HG03139 (cell line): ENCODE data around the gene FAM83C.
"Not testable (repeated sequence)": the region's sequence is repeated elsewhere in the genome, so short reads cannot be mapped to it uniquely, and the experiment has no call there.

Source experiments
- ATAC-seq: cut with Tn5 transposase; IDR thresholded peaks from one replicate; pipeline ENCODE4 v1.9.1; 2021; ENCODE audit not compliant: unreplicated experiment

The FAM83C gene

GRCh38 chr20:35319192-35319870 is 27.1 kb upstream of the FAM83C start:
- ATAC-seq, result no peak

- no peak for ATAC-seq
Observed at GRCh38 chr20:35318502-35319157, 26.4 kb upstream of the FAM83C start.

- no peak for ATAC-seq
Observed at GRCh38 chr20:35317416-35318210, 25.4 kb upstream of the FAM83C start.

- no peak for ATAC-seq
Observed at GRCh38 chr20:35316086-35316485, 23.9 kb upstream of the FAM83C start.

GRCh38 chr20:35315632-35316020 is 23.4 kb upstream of the FAM83C start:
- ATAC-seq, result not testable (repeated sequence)

- ATAC-seq, result no peak
Observed at GRCh38 chr20:35314816-35315631, 22.8 kb upstream of the FAM83C start.

GRCh38 chr20:35312318-35312717 is 20.1 kb upstream of the FAM83C start:
- no peak for ATAC-seq

- no peak for ATAC-seq
Observed at GRCh38 chr20:35311822-35312221, 19.6 kb upstream of the FAM83C start.

GRCh38 chr20:35311409-35311808 is 19.2 kb upstream of the FAM83C start:
- ATAC-seq, result no peak

- ATAC-seq, result no peak
Observed at GRCh38 chr20:35307666-35308653, 15.7 kb upstream of the FAM83C start.

GRCh38 chr20:35306931-35307517 is 14.8 kb upstream of the FAM83C start:
- ATAC-seq, result no peak

GRCh38 chr20:35305682-35306556 is 13.7 kb upstream of the FAM83C start:
- ATAC-seq, result no peak

- ATAC-seq, result no peak
Observed at GRCh38 chr20:35304956-35305355, 12.7 kb upstream of the FAM83C start.

GRCh38 chr20:35303735-35304491 is 11.7 kb upstream of the FAM83C start:
- ATAC-seq, result no peak

- ATAC-seq, result no peak
Observed at GRCh38 chr20:35303382-35303734, 11.1 kb upstream of the FAM83C start.

- ATAC-seq, result no peak
Observed at GRCh38 chr20:35302421-35303335, 10.5 kb upstream of the FAM83C start.

- no peak for ATAC-seq
Observed at GRCh38 chr20:35301426-35301825, 9.2 kb upstream of the FAM83C start.
